Uterus (tissue), 4 donors: Measurements from ENCODE around the gene SAXO1. TPM values are rescaled to one million over a fixed set of nuclear protein-coding genes. Genes with fewer than 3 reads are reported as not detected.
A peak's percentile ranks its signal among the peaks of the same experiment; 100 is the strongest.

ENCODE experiments used
- DNase-seq, 2 donors: peaks; one replicate each; pipeline ENCODE4 v3.0.0-alpha.2; 2019 to 2020
- H3K27ac ChIP-seq, 2 donors: fragments of 200-600 bp; sonication (generic); 1 replicate in 1 of 2; 2 replicates in 1 of 2; pipeline ENCODE4 v1.5.1; 2016 to 2018
- H3K27me3 ChIP-seq, 2 donors: fragments of 200-600 bp; sonication (generic); one replicate each; pipeline ENCODE4 v1.5.1; 2018 to 2019; ENCODE audit warnings: control low read depth in 1 of 2
- H3K36me3 ChIP-seq, 2 donors: fragments of 200-600 bp; sonication (generic); one replicate each; pipeline ENCODE4 v1.5.1; 2019; ENCODE audit warnings: control low read depth in 1 of 2
- H3K4me1 ChIP-seq, 2 donors: fragments of 200-600 bp; sonication (generic); one replicate each; pipeline ENCODE4 v1.5.1; 2018 to 2019; ENCODE audit warnings: control low read depth in 1 of 2
- H3K4me3 ChIP-seq, 2 donors: fragments of 200-600 bp; sonication (generic); 1 replicate in 1 of 2; 2 replicates in 1 of 2; pipeline ENCODE4 v1.5.1; 2018 to 2019; ENCODE audit warnings: mild to moderate bottlenecking in 1 of 2
- H3K9me3 ChIP-seq, 2 donors: fragments of 200-600 bp; sonication (generic); one replicate each; pipeline ENCODE4 v1.5.1; 2019; ENCODE audit warnings: control low read depth in 1 of 2
- CTCF ChIP-seq, 4 experiments: fragments of 200-600 bp in 2 of 4; fragments of 450-650 bp in 2 of 4; sonication (generic) in 2 of 4; IDR thresholded peaks; one replicate each; pipeline ENCODE4 v1.5.1; 2016 to 2019; ENCODE audit warnings: antibody characterized with exemption in 4 of 4, mild to moderate bottlenecking in 2 of 4, moderate library complexity in 1 of 4
- POLR2A ChIP-seq, 2 donors: fragments of 450-650 bp; IDR thresholded peaks; one replicate each; pipeline ENCODE4 v1.6.1; 2016; ENCODE audit warnings: antibody characterized with exemption in 2 of 2, mild to moderate bottlenecking in 1 of 2, moderate library complexity in 1 of 2
- intact Hi-C: fragments of 100-400 bp; cut with DNase I; formaldehyde crosslinking; loops from one replicate; pipeline ENCODE4 v1.15.1; 2023; ENCODE audit warnings: low total_unique reads
- total RNA-seq, 4 donors: library from RNA; depleted of rRNA in 3 of 4; stranded (reverse); fragments of >200 nt in 3 of 4; gene quantifications; one replicate each; pipeline versions ENCODE4 v1.1.0 to v1.2.4, GENCODE V29; 2014 to 2023
- donor health status: DM: yes; HTN: yes; CAD: no.

Gene SAXO1
- total RNA-seq, 4 donors from 2014 or later: 0.14 to 0.37 TPM; not detected in 2

DNA sequence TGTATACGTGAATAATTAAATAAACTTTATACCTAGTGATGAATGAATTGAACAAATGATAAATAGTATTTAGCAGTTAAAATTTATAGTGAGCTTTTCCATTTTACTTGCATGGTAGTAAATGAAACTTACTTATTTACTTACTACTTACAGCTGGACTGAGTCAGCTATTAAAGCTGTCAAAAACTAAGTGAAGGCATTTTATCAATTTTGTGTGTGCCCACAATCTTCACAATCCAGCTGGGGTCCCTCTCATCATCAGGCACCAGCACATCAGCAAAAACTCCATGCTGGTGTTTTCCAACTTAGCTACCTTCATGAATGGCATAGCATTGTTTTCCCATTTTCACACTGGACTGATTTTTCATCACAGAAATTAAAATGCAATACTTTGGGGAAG, 81.1 kb downstream of the SAXO1 start:
- DNase-seq: no peak
- no peak overlapping the region for H3K4me3 ChIP-seq
- no peaks in the 10 kb centered on the region for H3K4me1 ChIP-seq
- no peak for TF ChIP-seq CTCF (IDR thresholded peaks at IDR 0.05)
- no peak for TF ChIP-seq POLR2A (IDR thresholded peaks at IDR 0.05)
- no peaks in the 10 kb centered on the region for H3K36me3 ChIP-seq
- intact Hi-C loops: no loop called here
- no peaks in the 10 kb centered on the region for H3K27me3 ChIP-seq
- H3K9me3 ChIP-seq: no peaks in the 10 kb centered on the region
- no peak overlapping the region for H3K27ac ChIP-seq

DNA sequence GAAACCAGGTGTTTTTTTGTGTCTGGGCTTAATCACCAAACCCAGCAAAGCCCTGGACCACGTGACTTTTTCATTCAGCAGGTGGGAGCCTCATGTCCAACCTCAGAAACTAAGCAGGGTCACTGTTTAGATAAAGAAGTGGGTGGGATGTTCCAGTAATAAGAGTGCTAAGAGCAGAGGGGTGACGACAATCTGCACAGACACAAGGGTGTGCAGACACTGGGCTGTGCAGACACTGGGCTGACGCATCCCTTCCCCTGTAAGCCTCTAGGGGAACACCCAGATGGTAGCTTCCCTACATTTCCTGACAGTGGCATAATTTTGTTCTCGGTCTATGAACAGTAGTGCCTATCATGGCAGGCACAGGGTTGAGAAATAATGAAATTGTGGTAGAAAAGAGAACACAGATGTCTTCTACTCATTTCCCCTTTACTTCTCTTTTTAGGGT, 85.1 kb downstream of the SAXO1 start:
- no peaks in the 10 kb centered on the region for H3K9me3 ChIP-seq
- H3K36me3 ChIP-seq: no peaks in the 10 kb centered on the region
- no peak overlapping the region for H3K27ac ChIP-seq
- no peak overlapping the region for H3K4me3 ChIP-seq
- no peaks in the 10 kb centered on the region for H3K4me1 ChIP-seq
- TF ChIP-seq POLR2A (IDR thresholded peaks at IDR 0.05) (no peak), CTCF (IDR thresholded peaks at IDR 0.05) (no peak)
- intact Hi-C loops: no loop called here
- DNase-seq: no peak
- H3K27me3 ChIP-seq: no peaks in the 10 kb centered on the region

GRCh38 chr9:18942801-18943200, 90.2 kb downstream of the SAXO1 start:
- no peaks in the 10 kb centered on the region for H3K36me3 ChIP-seq
- intact Hi-C loops: no loop called here
- H3K4me1 ChIP-seq: no peaks in the 10 kb centered on the region
- H3K27me3 ChIP-seq: no peaks in the 10 kb centered on the region
- H3K4me3 ChIP-seq: no peak overlapping the region
- no peak for DNase-seq
- peak overlapping the region in 1 of 2 donors; percentile 56 for H3K27ac ChIP-seq
- no peak for TF ChIP-seq CTCF (IDR thresholded peaks at IDR 0.05)
- no peak for TF ChIP-seq POLR2A (IDR thresholded peaks at IDR 0.05)
- no peaks in the 10 kb centered on the region for H3K9me3 ChIP-seq

DNA sequence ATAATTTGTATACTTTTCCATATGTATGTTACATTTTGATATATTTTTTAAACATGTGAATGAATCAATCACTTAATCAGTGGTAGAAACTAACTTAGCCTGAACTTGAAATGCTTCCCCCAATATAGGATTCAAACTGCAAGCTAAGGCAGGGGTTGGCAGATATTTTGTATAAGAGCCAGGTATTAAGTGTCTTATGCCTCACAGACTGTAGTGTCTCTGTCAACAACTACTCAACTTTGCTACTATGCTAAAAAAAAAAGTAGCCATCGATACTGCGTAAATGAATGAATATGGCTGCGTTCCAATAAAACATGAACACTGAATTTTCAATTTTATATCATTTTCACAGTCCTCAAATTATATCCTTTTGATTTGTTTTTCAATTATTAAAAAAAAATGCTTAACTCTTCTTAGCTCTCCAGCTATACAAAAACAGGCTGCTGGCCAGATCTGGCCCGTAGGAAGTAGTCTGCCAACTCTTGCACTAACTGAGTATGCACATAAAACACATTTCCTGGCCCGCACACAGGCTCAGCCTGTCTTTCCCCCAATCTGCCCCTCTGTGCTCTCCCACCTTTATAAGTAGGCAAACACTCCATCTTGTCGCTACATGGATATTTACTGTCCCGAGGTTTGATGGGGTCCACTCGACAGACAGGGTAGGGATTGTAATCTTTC, 91.8 kb downstream of the SAXO1 start:
- intact Hi-C loops: no loop called here

More for the DNA sequence above, 91.8 kb downstream of the SAXO1 start:
- Histone ChIP-seq H3K4me1 (no peaks in the 10 kb centered on the region), H3K4me3 (no peak overlapping the region), H3K36me3 (no peaks in the 10 kb centered on the region), H3K9me3 (no peaks in the 10 kb centered on the region), H3K27me3 (no peaks in the 10 kb centered on the region), H3K27ac (no peak overlapping the region)
- no peak for TF ChIP-seq CTCF (IDR thresholded peaks at IDR 0.05)
- no peak for TF ChIP-seq POLR2A (IDR thresholded peaks at IDR 0.05)
- DNase-seq: no peak
